ENCODE data around the gene ANLN. TPM values are rescaled to one million over a fixed set of nuclear protein-coding genes. Genes with fewer than 3 reads are reported as not detected.

Gene ANLN
- total and polyA plus RNA-seq, 2 experiments from 2014 or later, result 26.9 to 66.7 TPM

DNA sequence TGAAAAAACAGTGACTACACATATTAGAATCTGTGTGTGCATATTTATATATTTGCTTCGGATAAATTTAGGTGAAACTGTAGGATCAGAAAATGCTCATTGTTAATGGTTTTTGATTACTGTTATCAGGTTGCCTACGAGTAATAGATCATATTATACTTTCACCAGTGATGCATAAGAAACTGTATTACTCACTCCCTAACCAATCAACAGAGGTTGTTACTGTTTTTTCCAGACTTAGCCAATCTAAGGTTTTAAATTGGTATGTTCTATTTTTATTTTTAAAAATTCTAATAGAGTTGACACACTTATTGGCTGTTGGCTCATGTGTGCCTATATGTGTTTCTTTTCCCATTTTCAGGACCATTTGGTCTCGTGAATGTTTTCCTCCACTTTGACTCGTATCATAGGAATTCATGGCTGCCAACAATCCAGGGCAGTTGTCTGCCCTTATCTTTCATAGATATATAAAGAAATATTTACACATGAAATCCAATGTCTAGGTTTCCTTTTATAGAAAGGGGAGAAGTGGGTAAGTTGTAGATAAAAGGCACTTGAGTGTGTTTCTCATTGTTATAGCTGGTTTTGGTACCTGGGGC lies 59.2 kb downstream of the ANLN start:
- no peaks in the 10 kb centered on the region for H3K9me2 ChIP-seq (ENCODE audit: insufficient read depth)
- no peaks in the 10 kb centered on the region for H3K79me2 ChIP-seq (replicated peaks; ENCODE audit: insufficient read depth)
- no peak overlapping the region for H3K4me2 ChIP-seq
- H3F3A ChIP-seq (replicated peaks; ENCODE audit: low read depth), result no peaks in the 10 kb centered on the region
- Mint-ChIP-seq H3K27ac (no peak overlapping the region), H3K9me3 (no peaks in the 10 kb centered on the region), H3K36me3 (ENCODE audit: low read depth) (peaks cover 66% of the 10 kb centered on the region), H3K4me1 (no peaks in the 10 kb centered on the region), H3K4me3 (no peak overlapping the region), H3K27me3 (ENCODE audit: insufficient read depth, low read depth, poor library complexity) (no peaks in the 10 kb centered on the region)
- H2AFZ ChIP-seq, result no peak overlapping the region
- TF ChIP-seq ZNF114 (CRISPR knock-in tag; IDR thresholded peaks at IDR 0.05) (no peak), STAT1 (IDR thresholded peaks at IDR 0.05; ENCODE audit: unreplicated experiment) (no peak), EZH2phosphoT487 (IDR thresholded peaks at IDR 0.05; ENCODE audit: unreplicated experiment) (no peak), POLR2AphosphoS5 (IDR thresholded peaks at IDR 0.05; ENCODE audit: low read depth) (no peak), EZH2 (IDR thresholded peaks at IDR 0.05; ENCODE audit: low read depth, unreplicated experiment) (no peak), CREB1 (CRISPR knock-in tag; IDR thresholded peaks at IDR 0.05; ENCODE audit: low read depth) (no peak), ZNF331 (CRISPR knock-in tag; IDR thresholded peaks at IDR 0.05; ENCODE audit: low read depth) (no peak), NANOG (IDR thresholded peaks at IDR 0.05; ENCODE audit: borderline replicate concordance) (no peak), JUNB (IDR thresholded peaks at IDR 0.05; ENCODE audit: unreplicated experiment) (no peak)
- TF ChIP-seq, protein P1, sequence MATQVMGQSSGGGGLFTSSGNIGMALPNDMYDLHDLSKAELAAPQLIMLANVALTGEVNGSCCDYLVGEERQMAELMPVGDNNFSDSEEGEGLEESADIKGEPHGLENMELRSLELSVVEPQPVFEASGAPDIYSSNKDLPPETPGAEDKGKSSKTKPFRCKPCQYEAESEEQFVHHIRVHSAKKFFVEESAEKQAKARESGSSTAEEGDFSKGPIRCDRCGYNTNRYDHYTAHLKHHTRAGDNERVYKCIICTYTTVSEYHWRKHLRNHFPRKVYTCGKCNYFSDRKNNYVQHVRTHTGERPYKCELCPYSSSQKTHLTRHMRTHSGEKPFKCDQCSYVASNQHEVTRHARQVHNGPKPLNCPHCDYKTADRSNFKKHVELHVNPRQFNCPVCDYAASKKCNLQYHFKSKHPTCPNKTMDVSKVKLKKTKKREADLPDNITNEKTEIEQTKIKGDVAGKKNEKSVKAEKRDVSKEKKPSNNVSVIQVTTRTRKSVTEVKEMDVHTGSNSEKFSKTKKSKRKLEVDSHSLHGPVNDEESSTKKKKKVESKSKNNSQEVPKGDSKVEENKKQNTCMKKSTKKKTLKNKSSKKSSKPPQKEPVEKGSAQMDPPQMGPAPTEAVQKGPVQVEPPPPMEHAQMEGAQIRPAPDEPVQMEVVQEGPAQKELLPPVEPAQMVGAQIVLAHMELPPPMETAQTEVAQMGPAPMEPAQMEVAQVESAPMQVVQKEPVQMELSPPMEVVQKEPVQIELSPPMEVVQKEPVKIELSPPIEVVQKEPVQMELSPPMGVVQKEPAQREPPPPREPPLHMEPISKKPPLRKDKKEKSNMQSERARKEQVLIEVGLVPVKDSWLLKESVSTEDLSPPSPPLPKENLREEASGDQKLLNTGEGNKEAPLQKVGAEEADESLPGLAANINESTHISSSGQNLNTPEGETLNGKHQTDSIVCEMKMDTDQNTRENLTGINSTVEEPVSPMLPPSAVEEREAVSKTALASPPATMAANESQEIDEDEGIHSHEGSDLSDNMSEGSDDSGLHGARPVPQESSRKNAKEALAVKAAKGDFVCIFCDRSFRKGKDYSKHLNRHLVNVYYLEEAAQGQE (IDR thresholded peaks at IDR 0.05; ENCODE audit: unreplicated experiment), result no peak
- TF ChIP-seq, protein P2, sequence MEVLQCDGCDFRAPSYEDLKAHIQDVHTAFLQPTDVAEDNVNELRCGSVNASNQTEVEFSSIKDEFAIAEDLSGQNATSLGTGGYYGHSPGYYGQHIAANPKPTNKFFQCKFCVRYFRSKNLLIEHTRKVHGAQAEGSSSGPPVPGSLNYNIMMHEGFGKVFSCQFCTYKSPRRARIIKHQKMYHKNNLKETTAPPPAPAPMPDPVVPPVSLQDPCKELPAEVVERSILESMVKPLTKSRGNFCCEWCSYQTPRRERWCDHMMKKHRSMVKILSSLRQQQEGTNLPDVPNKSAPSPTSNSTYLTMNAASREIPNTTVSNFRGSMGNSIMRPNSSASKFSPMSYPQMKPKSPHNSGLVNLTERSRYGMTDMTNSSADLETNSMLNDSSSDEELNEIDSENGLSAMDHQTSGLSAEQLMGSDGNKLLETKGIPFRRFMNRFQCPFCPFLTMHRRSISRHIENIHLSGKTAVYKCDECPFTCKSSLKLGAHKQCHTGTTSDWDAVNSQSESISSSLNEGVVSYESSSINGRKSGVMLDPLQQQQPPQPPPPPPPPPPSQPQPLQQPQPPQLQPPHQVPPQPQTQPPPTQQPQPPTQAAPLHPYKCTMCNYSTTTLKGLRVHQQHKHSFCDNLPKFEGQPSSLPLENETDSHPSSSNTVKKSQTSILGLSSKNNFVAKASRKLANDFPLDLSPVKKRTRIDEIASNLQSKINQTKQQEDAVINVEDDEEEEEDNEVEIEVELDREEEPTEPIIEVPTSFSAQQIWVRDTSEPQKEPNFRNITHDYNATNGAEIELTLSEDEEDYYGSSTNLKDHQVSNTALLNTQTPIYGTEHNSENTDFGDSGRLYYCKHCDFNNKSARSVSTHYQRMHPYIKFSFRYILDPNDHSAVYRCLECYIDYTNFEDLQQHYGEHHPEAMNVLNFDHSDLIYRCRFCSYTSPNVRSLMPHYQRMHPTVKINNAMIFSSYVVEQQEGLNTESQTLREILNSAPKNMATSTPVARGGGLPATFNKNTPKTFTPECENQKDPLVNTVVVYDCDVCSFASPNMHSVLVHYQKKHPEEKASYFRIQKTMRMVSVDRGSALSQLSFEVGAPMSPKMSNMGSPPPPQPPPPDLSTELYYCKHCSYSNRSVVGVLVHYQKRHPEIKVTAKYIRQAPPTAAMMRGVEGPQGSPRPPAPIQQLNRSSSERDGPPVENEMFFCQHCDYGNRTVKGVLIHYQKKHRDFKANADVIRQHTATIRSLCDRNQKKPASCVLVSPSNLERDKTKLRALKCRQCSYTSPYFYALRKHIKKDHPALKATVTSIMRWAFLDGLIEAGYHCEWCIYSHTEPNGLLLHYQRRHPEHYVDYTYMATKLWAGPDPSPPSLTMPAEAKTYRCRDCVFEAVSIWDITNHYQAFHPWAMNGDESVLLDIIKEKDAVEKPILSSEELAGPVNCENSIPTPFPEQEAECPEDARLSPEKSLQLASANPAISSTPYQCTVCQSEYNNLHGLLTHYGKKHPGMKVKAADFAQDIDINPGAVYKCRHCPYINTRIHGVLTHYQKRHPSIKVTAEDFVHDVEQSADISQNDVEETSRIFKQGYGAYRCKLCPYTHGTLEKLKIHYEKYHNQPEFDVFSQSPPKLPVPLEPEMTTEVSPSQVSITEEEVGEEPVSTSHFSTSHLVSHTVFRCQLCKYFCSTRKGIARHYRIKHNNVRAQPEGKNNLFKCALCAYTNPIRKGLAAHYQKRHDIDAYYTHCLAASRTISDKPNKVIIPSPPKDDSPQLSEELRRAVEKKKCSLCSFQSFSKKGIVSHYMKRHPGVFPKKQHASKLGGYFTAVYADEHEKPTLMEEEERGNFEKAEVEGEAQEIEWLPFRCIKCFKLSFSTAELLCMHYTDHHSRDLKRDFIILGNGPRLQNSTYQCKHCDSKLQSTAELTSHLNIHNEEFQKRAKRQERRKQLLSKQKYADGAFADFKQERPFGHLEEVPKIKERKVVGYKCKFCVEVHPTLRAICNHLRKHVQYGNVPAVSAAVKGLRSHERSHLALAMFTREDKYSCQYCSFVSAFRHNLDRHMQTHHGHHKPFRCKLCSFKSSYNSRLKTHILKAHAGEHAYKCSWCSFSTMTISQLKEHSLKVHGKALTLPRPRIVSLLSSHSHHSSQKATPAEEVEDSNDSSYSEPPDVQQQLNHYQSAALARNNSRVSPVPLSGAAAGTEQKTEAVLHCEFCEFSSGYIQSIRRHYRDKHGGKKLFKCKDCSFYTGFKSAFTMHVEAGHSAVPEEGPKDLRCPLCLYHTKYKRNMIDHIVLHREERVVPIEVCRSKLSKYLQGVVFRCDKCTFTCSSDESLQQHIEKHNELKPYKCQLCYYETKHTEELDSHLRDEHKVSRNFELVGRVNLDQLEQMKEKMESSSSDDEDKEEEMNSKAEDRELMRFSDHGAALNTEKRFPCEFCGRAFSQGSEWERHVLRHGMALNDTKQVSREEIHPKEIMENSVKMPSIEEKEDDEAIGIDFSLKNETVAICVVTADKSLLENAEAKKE (CRISPR knock-in tag; IDR thresholded peaks at IDR 0.05), result no peak
- TF ChIP-seq, protein P3, sequence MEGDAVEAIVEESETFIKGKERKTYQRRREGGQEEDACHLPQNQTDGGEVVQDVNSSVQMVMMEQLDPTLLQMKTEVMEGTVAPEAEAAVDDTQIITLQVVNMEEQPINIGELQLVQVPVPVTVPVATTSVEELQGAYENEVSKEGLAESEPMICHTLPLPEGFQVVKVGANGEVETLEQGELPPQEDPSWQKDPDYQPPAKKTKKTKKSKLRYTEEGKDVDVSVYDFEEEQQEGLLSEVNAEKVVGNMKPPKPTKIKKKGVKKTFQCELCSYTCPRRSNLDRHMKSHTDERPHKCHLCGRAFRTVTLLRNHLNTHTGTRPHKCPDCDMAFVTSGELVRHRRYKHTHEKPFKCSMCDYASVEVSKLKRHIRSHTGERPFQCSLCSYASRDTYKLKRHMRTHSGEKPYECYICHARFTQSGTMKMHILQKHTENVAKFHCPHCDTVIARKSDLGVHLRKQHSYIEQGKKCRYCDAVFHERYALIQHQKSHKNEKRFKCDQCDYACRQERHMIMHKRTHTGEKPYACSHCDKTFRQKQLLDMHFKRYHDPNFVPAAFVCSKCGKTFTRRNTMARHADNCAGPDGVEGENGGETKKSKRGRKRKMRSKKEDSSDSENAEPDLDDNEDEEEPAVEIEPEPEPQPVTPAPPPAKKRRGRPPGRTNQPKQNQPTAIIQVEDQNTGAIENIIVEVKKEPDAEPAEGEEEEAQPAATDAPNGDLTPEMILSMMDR (conservative IDR thresholded peaks at IDR 0.05; ENCODE audit: low read depth in 2 of 2), result no peak
- TF ChIP-seq, protein P4, sequence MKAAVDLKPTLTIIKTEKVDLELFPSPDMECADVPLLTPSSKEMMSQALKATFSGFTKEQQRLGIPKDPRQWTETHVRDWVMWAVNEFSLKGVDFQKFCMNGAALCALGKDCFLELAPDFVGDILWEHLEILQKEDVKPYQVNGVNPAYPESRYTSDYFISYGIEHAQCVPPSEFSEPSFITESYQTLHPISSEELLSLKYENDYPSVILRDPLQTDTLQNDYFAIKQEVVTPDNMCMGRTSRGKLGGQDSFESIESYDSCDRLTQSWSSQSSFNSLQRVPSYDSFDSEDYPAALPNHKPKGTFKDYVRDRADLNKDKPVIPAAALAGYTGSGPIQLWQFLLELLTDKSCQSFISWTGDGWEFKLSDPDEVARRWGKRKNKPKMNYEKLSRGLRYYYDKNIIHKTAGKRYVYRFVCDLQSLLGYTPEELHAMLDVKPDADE (IDR thresholded peaks at IDR 0.05), result no peak
- H4K20me1 ChIP-seq (replicated peaks; ENCODE audit: insufficient read depth), result no peaks in the 10 kb centered on the region
- no peak overlapping the region for H3K27ac ChIP-seq (ENCODE audit: low read depth)
- H3K27me3 ChIP-seq (ENCODE audit: insufficient read depth), result no peaks in the 10 kb centered on the region
- peaks cover 48% of the 10 kb centered on the region for H3K36me3 ChIP-seq (ENCODE audit: insufficient read depth)
- no peaks in the 10 kb centered on the region for H3K4me1 ChIP-seq (ENCODE audit: insufficient read depth)
- DNase-seq (ENCODE audit: low spot score) (no peak), ATAC-seq (no peak)
- no peak overlapping the region for H3K4me3 ChIP-seq
